H1 (cell line): Measurements from ENCODE around the gene ZFAND5. TPM values are rescaled to one million over a fixed set of nuclear protein-coding genes. Genes with fewer than 3 reads are reported as not detected.

ENCODE experiments used
- ATF2 ChIP-seq: IDR thresholded peaks from 2 replicates; pipeline ENCODE4 v1.6.1; 2012; ENCODE audit warnings: low read length, inconsistent platforms
- BACH1 ChIP-seq: IDR thresholded peaks from 2 replicates; pipeline ENCODE4 v1.6.1; 2012; ENCODE audit warnings: low read length, improper control_type of control experiment
- CHD7 ChIP-seq: fragments of 300-600 bp; sonication (generic); IDR thresholded peaks from 2 replicates; pipeline ENCODE4 v1.7.1; 2012; ENCODE audit warnings: low read length, moderate library complexity, mild to moderate bottlenecking, inconsistent platforms; ENCODE audit not compliant: insufficient replicate concordance
- KDM1A ChIP-seq: fragments of 200-600, 300-600 bp; sonication (generic); IDR thresholded peaks from 2 replicates; pipeline ENCODE4 v1.7.1; 2016; ENCODE audit warnings: mild to moderate bottlenecking, low read length, borderline replicate concordance
- MAFK ChIP-seq: IDR thresholded peaks from 2 replicates; pipeline ENCODE4 v1.6.1; 2012; ENCODE audit warnings: low read depth, mild to moderate bottlenecking, improper control_type of control experiment, low read length
- PHF8 ChIP-seq: fragments of 200-600 bp; sonication (generic); conservative IDR thresholded peaks from 2 replicates; pipeline ENCODE4 v1.7.1; 2012; ENCODE audit warnings: low read depth, mild to moderate bottlenecking, inconsistent platforms, low read length, moderate library complexity
- TEAD4 ChIP-seq: IDR thresholded peaks from 2 replicates; pipeline ENCODE4 v1.6.1; 2012; ENCODE audit warnings: low read depth, low read length, inconsistent platforms, mixed read lengths
- polyA plus RNA-seq, 7 experiments: library from polyadenylated mRNA; depleted of rRNA in 3 of 7; stranded (reverse) in 5 of 7; unstranded in 2 of 7; fragments of >200 nt in 5 of 7; fragments of 200-250 nt in 2 of 7; gene quantifications; 1 replicate in 5 of 7; 2 replicates in 1 of 7; 4 replicates in 1 of 7; pipeline versions ENCODE4 v1.2.1 to v1.2.3, GENCODE V29; 2011 to 2013; ENCODE audit warnings: missing spikeins in 2 of 7, mixed read lengths in 2 of 7
- total RNA-seq: library from RNA; stranded (reverse); fragmentation: NEBNext Ultra II Directional; extraction: Animal tissue kit (Norgen Biotek cat#: 25700); gene quantifications from 2 replicates; pipeline ENCODE4 v1.2.1, GENCODE V29; 2021

The ZFAND5 gene
- total and polyA plus RNA-seq, 2 of the 8 experiments (the other 6 are each of a cell fraction or from before 2014, with no cell fraction given): 76.7 to 225 TPM

GRCh38 chr9:72396247-72397091, 31.5 kb upstream of the ZFAND5 start (continued):
- TF ChIP-seq CHD7 (no peak), BACH1 (no peak), KDM1A (no peak), ATF2 (no peak), MAFK (no peak), TEAD4 (no peak), PHF8 (no peak)
- TF ChIP-seq, all 59 proteins: peak for 0
